Measurements from ENCODE around the gene FOXS1.

GRCh38 chr20:31879143-31879987 lies 34.0 kb upstream of the FOXS1 start:
- TF ChIP-seq CTCF (IDR thresholded peaks at IDR 0.05; ENCODE audit: insufficient read depth, low read length) (no peak), GABPA (IDR thresholded peaks at IDR 0.05; ENCODE audit: low read depth) (no peak), REST (IDR thresholded peaks at IDR 0.05; ENCODE audit: insufficient replicate concordance, low read depth) (no peak), POLR2AphosphoS5 (IDR thresholded peaks at IDR 0.05; ENCODE audit: low read depth) (no peak)
